Suprapubic skin (tissue), 4 donors: ENCODE data around the gene IQGAP2.

ENCODE experiments used
- CTCF ChIP-seq, 2 donors: fragments of 200-600 bp in 1 of 2; fragments of 450-650 bp in 1 of 2; sonication (generic) in 1 of 2; IDR thresholded peaks; one replicate each; pipeline ENCODE4 v1.5.1; 2016 to 2019; ENCODE audit warnings: antibody characterized with exemption in 2 of 2, mild to moderate bottlenecking in 1 of 2, moderate library complexity in 1 of 2
- EP300 ChIP-seq: sonication (generic); formaldehyde crosslinking; IDR thresholded peaks from one replicate; pipeline ENCODE4 v1.6.1; 2017; ENCODE audit warnings: antibody characterized with exemption
- POLR2AphosphoS5 ChIP-seq, 3 donors: sonication (generic); formaldehyde crosslinking; IDR thresholded peaks; one replicate each; pipeline ENCODE4 v1.6.1; 2017; ENCODE audit warnings: antibody characterized with exemption in 3 of 3

- TF ChIP-seq CTCF (IDR thresholded peaks at IDR 0.05): no peak
- TF ChIP-seq EP300: no peak
- no peak for TF ChIP-seq POLR2AphosphoS5 (IDR thresholded peaks at IDR 0.05)
Observed at GRCh38 chr5:76470976-76471375, 67.9 kb downstream of the IQGAP2 start.
